K562 (cell line): ENCODE measurements around the gene PRKD1. TPM values are rescaled to one million over a fixed set of nuclear protein-coding genes. Genes with fewer than 3 reads are reported as not detected.

Experiments
- ATAC-seq: fragments of 200-7000 bp; cut with Tn5 transposase; 3 replicates; pipeline ENCODE4 v1.9.1; 2020; ENCODE audit warnings: moderate library complexity
- BruUV-seq: library from RNA; stranded (reverse); fragments of 400-500 nt; replicated peaks from 2 replicates; lab custom pipeline; 2021; lab: Mats Ljungman, UMichigan
- CTCF ChIA-PET: fragments of 300-600 bp; formaldehyde crosslinking; extraction: SDS; loops from one replicate; lab custom pipeline; 2021; ENCODE audit warnings: low intra/inter-chr PET ratio; lab: Yijun Ruan, JAX
- POLR2A ChIA-PET: fragments of 300-600, 350-650 bp; sonication (Branson Sonifier 250); formaldehyde crosslinking; extraction: SDS; loops from one replicate; lab custom pipeline; 2021; ENCODE audit warnings: antibody characterized with exemption, inconsistent platforms; lab: Yijun Ruan, JAX
- DNase-seq, 4 experiments: peaks; one replicate each; pipeline versions ENCODE4 v3.0.0 to v3.0.0-alpha.2; 2011 to 2018; ENCODE audit warnings: low spot score in 3 of 4, mixed read lengths in 3 of 4; ENCODE audit errors: extremely low read depth in 1 of 4
- FAIRE-seq: peaks from 2 replicates; lab custom pipeline; 2011; peaks lifted over from hg19 to GRCh38; lab: Jason Lieb, UNC
- H2AFZ ChIP-seq: 2 replicates; pipeline ENCODE4 v1.6.0; 2011; ENCODE audit warnings: low read depth, low read length, control low read depth, inconsistent platforms
- H3K27ac ChIP-seq: fragments of 200-600 bp; 3 replicates; pipeline ENCODE4 v1.8.0; 2011; ENCODE audit warnings: low read depth, mild to moderate bottlenecking, control low read depth, inconsistent platforms, low read length, moderate library complexity, mixed read lengths; ENCODE audit errors: extremely low read depth
- H3K27me3 ChIP-seq, 2 experiments: fragments of 300-600 bp in 1 of 2; 2 replicates in 1 of 2; 3 replicates in 1 of 2; pipeline versions ENCODE4 v1.6.0 to v1.8.0; 2011; ENCODE audit warnings: inconsistent platforms in 2 of 2, low read length in 2 of 2, mild to moderate bottlenecking in 1 of 2, mixed read lengths in 1 of 2, moderate library complexity in 1 of 2; ENCODE audit not compliant: control insufficient read depth in 2 of 2, insufficient read depth in 2 of 2
- H3K36me3 ChIP-seq: fragments of 300-600 bp; 3 replicates; pipeline ENCODE4 v1.8.0; 2011; ENCODE audit warnings: mild to moderate bottlenecking, low read length, inconsistent platforms; ENCODE audit not compliant: control insufficient read depth, insufficient read depth
- H3K4me1 ChIP-seq, 2 experiments: fragments of 200-600 bp in 1 of 2; replicated peaks in 1 of 2; 2 replicates in 1 of 2; 3 replicates in 1 of 2; pipeline versions ENCODE4 v1.5.1 to v1.8.0; 2011; ENCODE audit warnings: inconsistent platforms in 2 of 2, low read length in 2 of 2, mild to moderate bottlenecking in 1 of 2, mixed read lengths in 1 of 2, moderate library complexity in 1 of 2; ENCODE audit not compliant: control insufficient read depth in 2 of 2, insufficient read depth in 2 of 2
- H3K4me2 ChIP-seq: 2 replicates; pipeline ENCODE4 v1.6.1; 2011; ENCODE audit warnings: low read length, control low read depth, inconsistent platforms, mixed read lengths; ENCODE audit not compliant: insufficient read depth
- H3K4me3 ChIP-seq: fragments of 200-600 bp; sonication (generic), shearing (Covaris generic); 2 replicates; pipeline ENCODE4 v1.5.1; 2016; ENCODE audit warnings: control low read depth, inconsistent platforms
- H3K79me2 ChIP-seq: fragments of 200-600 bp; 3 replicates; pipeline ENCODE4 v1.8.0; 2011; ENCODE audit warnings: low read length, inconsistent platforms; ENCODE audit not compliant: control insufficient read depth, insufficient read depth
- H3K9ac ChIP-seq, 2 experiments: 2 replicates each; pipeline versions ENCODE4 v1.6.0 to v1.6.1; 2011; ENCODE audit warnings: low read depth in 2 of 2, low read length in 2 of 2, control low read depth in 1 of 2, inconsistent platforms in 1 of 2, mild to moderate bottlenecking in 1 of 2, mixed read lengths in 1 of 2; ENCODE audit not compliant: insufficient read depth in 1 of 2
- H3K9me1 ChIP-seq: one replicate; pipeline ENCODE4 v1.6.0; 2011; ENCODE audit warnings: inconsistent platforms, mild to moderate bottlenecking, low read length, moderate library complexity; ENCODE audit not compliant: control insufficient read depth, insufficient read depth
- H3K9me3 ChIP-seq: replicated peaks from 2 replicates; pipeline ENCODE4 v1.5.1; 2011; ENCODE audit warnings: low read depth, low read length, inconsistent platforms; ENCODE audit not compliant: control insufficient read depth, insufficient read depth
- H4K20me1 ChIP-seq: replicated peaks from 2 replicates; pipeline ENCODE4 v1.6.1; 2011; ENCODE audit warnings: low read length, inconsistent platforms, mixed read lengths; ENCODE audit not compliant: control insufficient read depth, insufficient read depth
- RFX1 ChIP-seq: fragments of 450-650 bp; IDR thresholded peaks from 2 replicates; pipeline ENCODE4 v1.6.1; 2016; ENCODE audit warnings: mild to moderate bottlenecking, moderate library complexity
- ZC3H8 ChIP-seq: fragments of 450-650 bp; IDR thresholded peaks from 2 replicates; pipeline ENCODE4 v1.6.1; 2017
- ZNF311 ChIP-seq: fragments of 250-450 bp; sonication (Bioruptor Pico); IDR thresholded peaks from 2 replicates; pipeline ENCODE4 v1.4.0; 2020; ENCODE audit warnings: mild to moderate bottlenecking, moderate library complexity
- ZNF766 ChIP-seq: fragments of 200-800 bp; sonication (Bioruptor generic); conservative IDR thresholded peaks from 2 replicates; pipeline ENCODE4 v1.6.1; 2016; ENCODE audit warnings: missing genetic modification characterization, missing compliant biosample characterization
- ZNF785 ChIP-seq: fragments of 250-450 bp; sonication (Bioruptor Pico); IDR thresholded peaks from 2 replicates; pipeline ENCODE4 v1.4.0; 2020; ENCODE audit warnings: mild to moderate bottlenecking
- WGBS: fragments of 100-300 bp; shearing (Covaris generic); methylation state at CpG from one replicate; pipeline ENCODE4 v1.1.6; 2016; ENCODE audit warnings: low coverage, mixed read lengths; ENCODE audit not compliant: insufficient coverage; ENCODE audit errors: missing lambda C conversion rate; 5-methylcytosine and 5-hydroxymethylcytosine counted together
- in situ Hi-C: fragments of 300-500 bp; cut with MboI; formaldehyde crosslinking; loops from 4 replicates; pipeline ENCODE4 v1.15.0; 2018; ENCODE audit warnings: inconsistent platforms, mixed read lengths
- intact Hi-C: fragments of 100-400 bp; cut with micrococcal nuclease; formaldehyde crosslinking; loops from 2 replicates; pipeline ENCODE4 v1.14.2; 2022
- polyA plus RNA-seq, 8 experiments: library from polyadenylated mRNA; depleted of rRNA in 4 of 8; stranded (reverse) in 5 of 8; unstranded in 3 of 8; fragments of >200 nt; fragmentation: Nextera tagmentation in 2 of 8; fragmentation: Illumina TruSeq in 1 of 8; extraction: Ambion mirVana in 2 of 8; extraction: Trizol in 1 of 8; gene quantifications; 2 replicates each; pipeline versions ENCODE4 v1.2.1 to v1.2.3, GENCODE V29; 2011 to 2014; ENCODE audit warnings: inconsistent platforms in 1 of 8, missing spikeins in 1 of 8
- total RNA-seq, 7 experiments: library from RNA; depleted of rRNA in 6 of 7; stranded (reverse); fragments of >200 nt in 6 of 7; fragmentation: Illumina TruSeq in 2 of 7; extraction: Trizol in 2 of 7; gene quantifications; 2 replicates each; pipeline versions ENCODE4 v1.2.1 to v1.2.3, GENCODE V29; 2011 to 2021; ENCODE audit warnings: low replicate concordance in 1 of 7
- TF ChIP-seq, protein P1 (sequence below): fragments of 450-650 bp; IDR thresholded peaks from 2 replicates; pipeline ENCODE4 v1.7.0; 2016; ENCODE audit warnings: borderline replicate concordance

PRKD1 gene
- total and polyA plus RNA-seq, 9 of the 15 experiments (the other 6 are each of a cell fraction or from before 2014, with no cell fraction given), result 0.04 to 0.25 (median 0.13) TPM; not detected in 1

DNA sequence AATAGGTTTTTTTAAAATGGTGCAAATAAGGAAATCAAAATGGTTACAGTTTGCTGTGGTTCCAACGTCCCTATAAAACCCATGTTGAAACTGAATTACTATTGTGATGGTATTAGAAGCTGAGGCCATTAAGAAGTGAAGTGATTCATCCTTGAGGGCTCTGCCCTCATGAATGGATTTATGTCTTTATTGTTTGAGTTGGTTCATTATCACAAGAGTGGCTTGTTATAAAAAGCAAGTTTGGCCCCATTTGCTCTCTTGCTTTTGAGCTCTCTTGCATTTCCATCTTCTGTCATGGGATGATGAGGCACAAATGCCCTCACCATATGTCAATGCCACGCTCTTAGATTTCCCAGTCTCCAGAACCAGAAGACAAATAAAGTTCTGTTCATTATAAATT, 62.3 kb downstream of the PRKD1 start:
- ATAC-seq (no peak), FAIRE-seq (no peak), DNase-seq (no peak)
- TF ChIP-seq ZNF766 (no peak), ZC3H8 (no peak), ZNF311 (CRISPR knock-in tag) (no peak)
- in situ Hi-C loops (no loop called here), intact Hi-C loops (no loop called here)
- WGBS, result 0% methylated on average over 2 of the region's 2 CpGs
- no peak overlapping the region for H3K27ac ChIP-seq
- no peaks in the 10 kb centered on the region for H3K9me3 ChIP-seq
- H4K20me1 ChIP-seq, result no peaks in the 10 kb centered on the region
- H3K79me2 ChIP-seq, result no peaks in the 10 kb centered on the region
- ChIA-PET POLR2A (no interaction called here), CTCF (no interaction called here)
- H3K4me2 ChIP-seq, result no peak overlapping the region
- H3K4me1 ChIP-seq, result no peaks in the 10 kb centered on the region
- H3K27me3 ChIP-seq, result no peaks in the 10 kb centered on the region
- H3K9me1 ChIP-seq, result no peaks in the 10 kb centered on the region
- no TSS peak for BruUV-seq
- no peak overlapping the region for H3K4me3 ChIP-seq
- H2AFZ ChIP-seq, result no peak overlapping the region
- no peaks in the 10 kb centered on the region for H3K36me3 ChIP-seq
- H3K9ac ChIP-seq, result no peak overlapping the region

DNA sequence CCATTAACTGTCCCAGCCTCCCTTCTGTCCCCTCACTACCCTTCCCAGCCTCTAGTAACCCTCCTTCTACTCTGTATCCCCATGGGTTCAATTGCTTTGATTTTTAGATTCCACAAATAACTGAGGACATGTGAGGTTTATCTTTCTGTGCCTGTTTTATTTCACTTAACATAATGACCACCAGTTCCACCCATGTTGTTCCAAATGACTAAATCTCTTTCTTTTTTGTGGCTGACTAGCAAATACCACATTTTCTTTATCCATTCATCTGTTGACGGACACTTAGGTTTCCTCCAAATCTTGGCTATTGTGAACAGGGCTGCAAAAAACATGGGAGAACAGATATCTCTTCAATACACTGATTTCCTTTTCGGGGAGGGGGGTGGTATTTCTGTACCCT, 65.7 kb downstream of the PRKD1 start:
- Histone ChIP-seq H3K27me3 (no peaks in the 10 kb centered on the region), H4K20me1 (no peaks in the 10 kb centered on the region), H3K9ac (no peak overlapping the region), H3K9me3 (no peaks in the 10 kb centered on the region), H3K9me1 (no peaks in the 10 kb centered on the region), H3K4me3 (no peak overlapping the region), H3K4me1 (no peaks in the 10 kb centered on the region), H3K79me2 (no peaks in the 10 kb centered on the region), H3K4me2 (no peak overlapping the region), H2AFZ (no peak overlapping the region), H3K36me3 (no peaks in the 10 kb centered on the region), H3K27ac (no peak overlapping the region)
- POLR2A ChIA-PET, result no interaction called here
- TF ChIP-seq, protein P1, sequence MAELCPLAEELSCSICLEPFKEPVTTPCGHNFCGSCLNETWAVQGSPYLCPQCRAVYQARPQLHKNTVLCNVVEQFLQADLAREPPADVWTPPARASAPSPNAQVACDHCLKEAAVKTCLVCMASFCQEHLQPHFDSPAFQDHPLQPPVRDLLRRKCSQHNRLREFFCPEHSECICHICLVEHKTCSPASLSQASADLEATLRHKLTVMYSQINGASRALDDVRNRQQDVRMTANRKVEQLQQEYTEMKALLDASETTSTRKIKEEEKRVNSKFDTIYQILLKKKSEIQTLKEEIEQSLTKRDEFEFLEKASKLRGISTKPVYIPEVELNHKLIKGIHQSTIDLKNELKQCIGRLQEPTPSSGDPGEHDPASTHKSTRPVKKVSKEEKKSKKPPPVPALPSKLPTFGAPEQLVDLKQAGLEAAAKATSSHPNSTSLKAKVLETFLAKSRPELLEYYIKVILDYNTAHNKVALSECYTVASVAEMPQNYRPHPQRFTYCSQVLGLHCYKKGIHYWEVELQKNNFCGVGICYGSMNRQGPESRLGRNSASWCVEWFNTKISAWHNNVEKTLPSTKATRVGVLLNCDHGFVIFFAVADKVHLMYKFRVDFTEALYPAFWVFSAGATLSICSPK, result no peak
- TF ChIP-seq RFX1 (no peak), ZNF785 (CRISPR knock-in tag) (no peak)
- intact Hi-C loops, result no loop called here
- CTCF ChIA-PET, result no interaction called here
- in situ Hi-C loops, result no loop called here
- DNase-seq (no peak), ATAC-seq (no peak), FAIRE-seq (no peak)
- BruUV-seq, result no TSS peak
- WGBS, result 0% methylated on average over 2 of the region's 2 CpGs
